NCI-H128 (cell line): ENCODE measurements around the gene OR2V2.
"Not testable (repeated sequence)": the region's sequence is repeated elsewhere in the genome, so short reads cannot be mapped to it uniquely, and the experiment has no call there.

Experiments used
- DNase-seq: peaks from one replicate; lab custom pipeline; 2025; ENCODE audit not compliant: unreplicated experiment; lab: John Stamatoyannopoulos, UW

OR2V2 gene

GRCh38 chr5:181146927-181147636, at the start of gene OR2V2:
Gene OR2V2 (plus strand): TSS chr5:181147586. CDS start chr5:181154943, 7,357 bp downstream.
- not testable (repeated sequence) for DNase-seq

GRCh38 chr5:181097759-181098491, 49.5 kb upstream of the OR2V2 start:
- DNase-seq, result not testable (repeated sequence)

- DNase-seq, result no peak
Observed at GRCh38 chr5:181098762-181099601, 48.4 kb upstream of the OR2V2 start.

GRCh38 chr5:181099602-181100086, 47.7 kb upstream of the OR2V2 start:
- DNase-seq, result no peak

GRCh38 chr5:181100121-181100875, 47.1 kb upstream of the OR2V2 start:
- no peak for DNase-seq

GRCh38 chr5:181101030-181101641, 46.2 kb upstream of the OR2V2 start:
- DNase-seq, result not testable (repeated sequence)

GRCh38 chr5:181101930-181102674, 45.3 kb upstream of the OR2V2 start:
- DNase-seq, result not testable (repeated sequence)

GRCh38 chr5:181104259-181104568, 43.2 kb upstream of the OR2V2 start:
- not testable (repeated sequence) for DNase-seq

- not testable (repeated sequence) for DNase-seq
Observed at GRCh38 chr5:181104606-181105390, 42.6 kb upstream of the OR2V2 start.

- no peak for DNase-seq
Observed at GRCh38 chr5:181105391-181106025, 41.9 kb upstream of the OR2V2 start.

GRCh38 chr5:181107699-181108098, 39.7 kb upstream of the OR2V2 start:
- no peak for DNase-seq

GRCh38 chr5:181108578-181109165, 38.7 kb upstream of the OR2V2 start:
- no peak for DNase-seq

- no peak for DNase-seq
Observed at GRCh38 chr5:181109489-181110013, 37.8 kb upstream of the OR2V2 start.

- no peak for DNase-seq
Observed at GRCh38 chr5:181111010-181111409, 36.4 kb upstream of the OR2V2 start.

- DNase-seq, result no peak
Observed at GRCh38 chr5:181112476-181112875, 34.9 kb upstream of the OR2V2 start.

GRCh38 chr5:181113572-181113971, 33.8 kb upstream of the OR2V2 start:
- DNase-seq, result not testable (repeated sequence)

GRCh38 chr5:181114284-181114843, 33.0 kb upstream of the OR2V2 start:
- DNase-seq, result no peak
